Measurements from ENCODE around the gene MAP3K13.

DNA sequence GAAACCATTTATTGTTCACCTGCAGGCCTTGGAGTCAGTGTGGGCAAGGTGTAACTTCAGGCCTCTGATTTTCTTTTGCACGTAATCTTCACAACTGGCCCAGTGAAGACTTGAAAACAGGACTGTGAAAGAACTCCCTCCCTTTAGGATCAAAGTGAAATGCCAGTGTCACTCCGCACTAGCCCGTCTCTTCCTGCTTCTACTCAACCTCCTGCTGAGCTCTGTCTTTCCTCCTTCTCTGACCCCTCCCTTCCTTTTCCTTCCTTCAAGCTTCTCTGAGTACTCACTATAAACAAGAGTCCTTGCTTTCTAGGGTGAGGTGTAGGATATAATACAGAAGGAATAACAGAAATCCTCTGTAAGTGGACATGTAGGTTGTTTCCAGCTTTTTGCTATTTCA, 107.4 kb downstream of the MAP3K13 start:
- TF ChIP-seq POLR2A (IDR thresholded peaks at IDR 0.05) (no peak), POLR2AphosphoS5 (IDR thresholded peaks at IDR 0.05) (no peak), EP300 (IDR thresholded peaks at IDR 0.05; ENCODE audit: low read depth) (no peak)
- TF ChIP-seq, protein P1, sequence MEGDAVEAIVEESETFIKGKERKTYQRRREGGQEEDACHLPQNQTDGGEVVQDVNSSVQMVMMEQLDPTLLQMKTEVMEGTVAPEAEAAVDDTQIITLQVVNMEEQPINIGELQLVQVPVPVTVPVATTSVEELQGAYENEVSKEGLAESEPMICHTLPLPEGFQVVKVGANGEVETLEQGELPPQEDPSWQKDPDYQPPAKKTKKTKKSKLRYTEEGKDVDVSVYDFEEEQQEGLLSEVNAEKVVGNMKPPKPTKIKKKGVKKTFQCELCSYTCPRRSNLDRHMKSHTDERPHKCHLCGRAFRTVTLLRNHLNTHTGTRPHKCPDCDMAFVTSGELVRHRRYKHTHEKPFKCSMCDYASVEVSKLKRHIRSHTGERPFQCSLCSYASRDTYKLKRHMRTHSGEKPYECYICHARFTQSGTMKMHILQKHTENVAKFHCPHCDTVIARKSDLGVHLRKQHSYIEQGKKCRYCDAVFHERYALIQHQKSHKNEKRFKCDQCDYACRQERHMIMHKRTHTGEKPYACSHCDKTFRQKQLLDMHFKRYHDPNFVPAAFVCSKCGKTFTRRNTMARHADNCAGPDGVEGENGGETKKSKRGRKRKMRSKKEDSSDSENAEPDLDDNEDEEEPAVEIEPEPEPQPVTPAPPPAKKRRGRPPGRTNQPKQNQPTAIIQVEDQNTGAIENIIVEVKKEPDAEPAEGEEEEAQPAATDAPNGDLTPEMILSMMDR (IDR thresholded peaks at IDR 0.05): no peak
